Amygdala (tissue), 56 donors: ENCODE data around the gene PRDX5.

Experiments
- DNase-seq, 56 donors: peaks; one replicate each; lab custom pipeline; 2025; lab: John Stamatoyannopoulos, UW

PRDX5 gene

GRCh38 chr11:64317961-64318765 lies at the start of gene PRDX5:
Gene PRDX5 (plus strand): TSS chr11:64318121. CDS start chr11:64318216, 95 bp downstream.
- DNase-seq = peak; percentile 54 to 98 (median 94)

- DNase-seq = peak in 11 of 56 donors; percentile 53 to 85 (median 71)
These were observed 48.9 kb upstream of the PRDX5 start for GRCh38 chr11:64268893-64269539.

GRCh38 chr11:64269540-64270220 lies 48.2 kb upstream of the PRDX5 start:
- peak; percentile 75 to 100 (median 98) for DNase-seq

GRCh38 chr11:64275031-64275800 lies 42.7 kb upstream of the PRDX5 start:
- no peak for DNase-seq

GRCh38 chr11:64275841-64276240 lies 42.1 kb upstream of the PRDX5 start:
- no peak for DNase-seq

- no peak for DNase-seq
These were observed 41.1 kb upstream of the PRDX5 start for GRCh38 chr11:64276653-64277431.

- DNase-seq = no peak
These were observed 39.2 kb upstream of the PRDX5 start for GRCh38 chr11:64278576-64279190.

- no peak for DNase-seq
These were observed 35.8 kb upstream of the PRDX5 start for GRCh38 chr11:64281957-64282770.

- DNase-seq = no peak
These were observed 34.8 kb upstream of the PRDX5 start for GRCh38 chr11:64283092-64283491.

GRCh38 chr11:64284048-64284961 lies 33.6 kb upstream of the PRDX5 start, which contains the start of gene BAD:
Gene BAD (minus strand): TSS chr11:64284665. CDS start chr11:64284368, 297 bp downstream.
- peak; percentile 54 to 99 (median 94) for DNase-seq

- DNase-seq = peak in 55 of 56 donors; percentile 35 to 98 (median 86)
These were observed 32.7 kb upstream of the PRDX5 start, which contains the start of gene GPR137 for GRCh38 chr11:64284962-64285884. Gene GPR137 (plus strand): TSS chr11:64285848. CDS start chr11:64286525, 677 bp downstream.

- DNase-seq = no peak
These were observed 31.8 kb upstream of the PRDX5 start for GRCh38 chr11:64285885-64286800.

- no peak for DNase-seq
These were observed 31.1 kb upstream of the PRDX5 start for GRCh38 chr11:64286801-64287159.

- no peak for DNase-seq
These were observed 30.1 kb upstream of the PRDX5 start for GRCh38 chr11:64287676-64288352.
